ENCODE data around the gene SOX18.
"Not testable (repeated sequence)": the region's sequence is repeated elsewhere in the genome, so short reads cannot be mapped to it uniquely, and the experiment has no call there.

Gene SOX18

GRCh38 chr20:64049060-64049877 lies at the start of gene SOX18:
TSS of gene SOX18 (minus strand) at chr20:64049639. CDS start at chr20:64049516, 123 bp downstream.
- DNase-seq (ENCODE audit: low read depth in 2 of 2, low spot score in 1 of 2) = no peak

- DNase-seq (ENCODE audit: low read depth in 2 of 2, low spot score in 1 of 2) = no peak
These were observed 49.1 kb upstream of the SOX18 start for GRCh38 chr20:64098471-64099013.

GRCh38 chr20:64096535-64096934 lies 47.1 kb upstream of the SOX18 start:
- DNase-seq (ENCODE audit: low read depth in 2 of 2, low spot score in 1 of 2) = no peak

- DNase-seq (ENCODE audit: low read depth in 2 of 2, low spot score in 1 of 2) = no peak
These were observed 46.5 kb upstream of the SOX18 start for GRCh38 chr20:64095927-64096326.

- no peak for DNase-seq (ENCODE audit: low read depth in 2 of 2, low spot score in 1 of 2)
These were observed 46.0 kb upstream of the SOX18 start for GRCh38 chr20:64095455-64095854.

- no peak for DNase-seq (ENCODE audit: low read depth in 2 of 2, low spot score in 1 of 2)
These were observed 43.6 kb upstream of the SOX18 start for GRCh38 chr20:64093013-64093503.

- DNase-seq (ENCODE audit: low read depth in 2 of 2, low spot score in 1 of 2) = no peak
These were observed 43.0 kb upstream of the SOX18 start for GRCh38 chr20:64092258-64093012.

GRCh38 chr20:64091770-64092169 lies 42.3 kb upstream of the SOX18 start:
- no peak for DNase-seq (ENCODE audit: low read depth in 2 of 2, low spot score in 1 of 2)

GRCh38 chr20:64091340-64091739 lies 41.9 kb upstream of the SOX18 start:
- no peak for DNase-seq (ENCODE audit: low read depth in 2 of 2, low spot score in 1 of 2)

GRCh38 chr20:64090165-64090564 lies 40.7 kb upstream of the SOX18 start:
- DNase-seq (ENCODE audit: low read depth in 2 of 2, low spot score in 1 of 2) = no peak

- not testable (repeated sequence) for DNase-seq (ENCODE audit: low read depth in 2 of 2, low spot score in 1 of 2)
These were observed 39.1 kb upstream of the SOX18 start for GRCh38 chr20:64088586-64088985.

GRCh38 chr20:64087226-64087825 lies 37.9 kb upstream of the SOX18 start:
- DNase-seq (ENCODE audit: low read depth in 2 of 2, low spot score in 1 of 2) = not testable (repeated sequence)

GRCh38 chr20:64086801-64087200 lies 37.4 kb upstream of the SOX18 start:
- DNase-seq (ENCODE audit: low read depth in 2 of 2, low spot score in 1 of 2) = no peak

- no peak for DNase-seq (ENCODE audit: low read depth in 2 of 2, low spot score in 1 of 2)
These were observed 35.3 kb upstream of the SOX18 start for GRCh38 chr20:64084685-64085152.

GRCh38 chr20:64083804-64084684 lies 34.6 kb upstream of the SOX18 start, which contains the start of gene LKAAEAR1:
TSS of gene LKAAEAR1 (minus strand) at chr20:64084398. CDS start at chr20:64084219, 179 bp downstream.
- no peak for DNase-seq (ENCODE audit: low read depth in 2 of 2, low spot score in 1 of 2)

GRCh38 chr20:64083378-64083803 lies 34.0 kb upstream of the SOX18 start:
- peak in 1 of 2 donors; percentile 43 for DNase-seq (ENCODE audit: low read depth in 2 of 2, low spot score in 1 of 2)

GRCh38 chr20:64082820-64083377 lies 33.5 kb upstream of the SOX18 start:
- DNase-seq (ENCODE audit: low read depth in 2 of 2, low spot score in 1 of 2) = no peak

- no peak for DNase-seq (ENCODE audit: low read depth in 2 of 2, low spot score in 1 of 2)
These were observed 32.8 kb upstream of the SOX18 start for GRCh38 chr20:64082126-64082731.

- DNase-seq (ENCODE audit: low read depth in 2 of 2, low spot score in 1 of 2) = no peak
These were observed 32.2 kb upstream of the SOX18 start for GRCh38 chr20:64081624-64081964.

Data from stimulated activated CD8-positive, alpha-beta memory T cell treated with anti-CD3 and anti-CD28 coated beads, Interleukin-4, amount 100 ng/mL, for 1 hour (primary cell).